GM12878 (cell line): ENCODE measurements around the gene DAGLA. TPM values are rescaled to one million over a fixed set of nuclear protein-coding genes. Genes with fewer than 3 reads are reported as not detected.

Experiments used
- ATAC-seq: fragments of 200-7000 bp; cut with Tn5 transposase; 3 replicates; pipeline ENCODE4 v1.9.1; 2020; ENCODE audit warnings: mild to moderate bottlenecking, moderate library complexity
- BruUV-seq: library from RNA; stranded (reverse); fragments of 400-500 nt; replicated peaks from 2 replicates; lab custom pipeline; 2021; lab: Mats Ljungman, UMichigan
- CTCF ChIA-PET: fragments of 300-600 bp; sonication (Branson Sonifier 250); formaldehyde crosslinking; extraction: SDS; loops from one replicate; lab custom pipeline; 2021; ENCODE audit warnings: inconsistent platforms; lab: Yijun Ruan, JAX
- POLR2A ChIA-PET: fragments of 350-600 bp; formaldehyde crosslinking; extraction: SDS; loops from one replicate; lab custom pipeline; 2021; ENCODE audit warnings: inconsistent platforms; lab: Charles Lee
- RAD21 ChIA-PET: fragments of 300-600 bp; sonication (Branson Sonifier 250); formaldehyde crosslinking; loops from one replicate; lab custom pipeline; 2023; ENCODE audit warnings: antibody characterized with exemption; ENCODE audit not compliant: unreplicated experiment; lab: Charles Lee
- SMC1A ChIA-PET: fragments of 300-600 bp; sonication (Branson Sonifier 250); formaldehyde crosslinking; loops from one replicate; lab custom pipeline; 2023; ENCODE audit not compliant: unreplicated experiment, uncharacterized antibody; lab: Charles Lee
- DNase-seq: peaks from one replicate; pipeline ENCODE4 v3.0.0-alpha.2; 2011; ENCODE audit warnings: low read depth, low spot score
- FAIRE-seq: peaks from 3 replicates; lab custom pipeline; 2011; peaks lifted over from hg19 to GRCh38; lab: Jason Lieb, UNC
- H2AFZ ChIP-seq: 2 replicates; pipeline ENCODE4 v1.6.0; 2011; ENCODE audit warnings: low read depth, low read length, control low read depth; ENCODE audit not compliant: control insufficient read depth
- H3K27ac ChIP-seq: 2 replicates; pipeline ENCODE4 v1.5.1; 2011; ENCODE audit warnings: control low read depth; ENCODE audit not compliant: control insufficient read depth, insufficient read depth
- H3K27me3 ChIP-seq, 2 experiments: replicated peaks in 1 of 2; 2 replicates each; pipeline versions ENCODE4 v1.6.0 to v1.6.1; 2011; ENCODE audit warnings: low read length in 1 of 2; ENCODE audit not compliant: control insufficient read depth in 2 of 2, insufficient read depth in 2 of 2
- H3K36me3 ChIP-seq, 2 experiments: 2 replicates each; pipeline ENCODE4 v1.5.1; 2011; ENCODE audit warnings: low read length in 1 of 2; ENCODE audit not compliant: control insufficient read depth in 2 of 2, insufficient read depth in 2 of 2
- H3K4me1 ChIP-seq: 2 replicates; pipeline ENCODE4 v1.6.1; 2011; ENCODE audit warnings: mild to moderate bottlenecking, low read length, moderate library complexity, mixed read lengths; ENCODE audit not compliant: control insufficient read depth, insufficient read depth
- H3K4me2 ChIP-seq: 2 replicates; pipeline ENCODE4 v1.6.0; 2011; ENCODE audit warnings: control low read depth; ENCODE audit not compliant: control insufficient read depth, insufficient read depth
- H3K4me3 ChIP-seq: fragments of 200-600 bp; sonication (generic); 2 replicates; pipeline ENCODE4 v1.5.1; 2016
- H3K79me2 ChIP-seq: 2 replicates; pipeline ENCODE4 v1.6.0; 2011; ENCODE audit warnings: low read length; ENCODE audit not compliant: control insufficient read depth, insufficient read depth
- H3K9ac ChIP-seq: 2 replicates; pipeline ENCODE4 v1.8.0; 2011; ENCODE audit warnings: low read length, control low read depth, mixed read lengths; ENCODE audit not compliant: control insufficient read depth, insufficient read depth
- H3K9me3 ChIP-seq: replicated peaks from 3 replicates; pipeline ENCODE4 v1.5.1; 2011; ENCODE audit warnings: mild to moderate bottlenecking, low read length; ENCODE audit not compliant: control insufficient read depth, insufficient read depth
- H4K20me1 ChIP-seq: 2 replicates; pipeline ENCODE4 v1.6.0; 2011; ENCODE audit not compliant: control insufficient read depth, insufficient read depth
- CHD2 ChIP-seq: IDR thresholded peaks from 2 replicates; pipeline ENCODE4 v1.6.1; 2011; ENCODE audit warnings: low read depth, low read length, improper control_type of control experiment, borderline replicate concordance
- CREM ChIP-seq: IDR thresholded peaks from 2 replicates; pipeline ENCODE4 v1.6.1; 2014; ENCODE audit warnings: antibody characterized with exemption, low read depth
- CUX1 ChIP-seq: IDR thresholded peaks from 2 replicates; pipeline ENCODE4 v1.6.1; 2012; ENCODE audit warnings: improper control_type of control experiment, low read depth, low read length; ENCODE audit not compliant: insufficient replicate concordance
- KLF5 ChIP-seq: fragments of 450-650 bp; IDR thresholded peaks from 2 replicates; pipeline ENCODE4 v1.6.1; 2014; ENCODE audit warnings: mild to moderate bottlenecking; ENCODE audit not compliant: partially characterized antibody
- MXI1 ChIP-seq: fragments of 150-350 bp; IDR thresholded peaks from 2 replicates; pipeline ENCODE4 v1.6.1; 2011; ENCODE audit warnings: low read depth, mild to moderate bottlenecking, inconsistent platforms, low read length, improper control_type of control experiment
- POLR2A ChIP-seq: IDR thresholded peaks from 2 replicates; pipeline ENCODE4 v1.6.1; 2011; ENCODE audit warnings: low read depth, mild to moderate bottlenecking, low read length
- PRDM15 ChIP-seq: fragments of 450-650 bp; formaldehyde crosslinking; IDR thresholded peaks from 2 replicates; pipeline ENCODE4 v1.4.0; 2020; ENCODE audit warnings: mild to moderate bottlenecking, moderate library complexity
- RB1 ChIP-seq: fragments of 450-650 bp; formaldehyde crosslinking; IDR thresholded peaks from 2 replicates; pipeline ENCODE4 v1.6.1; 2017; ENCODE audit warnings: mild to moderate bottlenecking, borderline replicate concordance
- RBBP5 ChIP-seq: fragments of 200-600 bp; sonication (generic); conservative IDR thresholded peaks from 2 replicates; pipeline ENCODE4 v1.6.1; 2016
- SREBF2 ChIP-seq: IDR thresholded peaks from 2 replicates; pipeline ENCODE4 v1.6.1; 2012; ENCODE audit warnings: mild to moderate bottlenecking, low read length
- TCF7 ChIP-seq: IDR thresholded peaks from 2 replicates; pipeline ENCODE4 v1.6.1; 2014; ENCODE audit warnings: antibody characterized with exemption, borderline replicate concordance
- ZNF384 ChIP-seq: IDR thresholded peaks from 2 replicates; pipeline ENCODE4 v1.6.1; 2012; ENCODE audit warnings: low read depth, mild to moderate bottlenecking, low read length, improper control_type of control experiment, borderline replicate concordance
- WGBS: methylation state at CpG from one replicate; pipeline ENCODE4 v1.1.6; 2016; ENCODE audit warnings: low lambda C conversion rate; ENCODE audit not compliant: insufficient replicate concordance, insufficient coverage; ENCODE audit errors: missing lambda C conversion rate; 5-methylcytosine and 5-hydroxymethylcytosine counted together
- in situ Hi-C: fragments of 300-500 bp; cut with MboI; formaldehyde crosslinking; loops from 9 replicates; pipeline ENCODE4 v1.14.3; 2018; ENCODE audit warnings: mixed read lengths
- intact Hi-C: fragments of 100-400 bp; cut with micrococcal nuclease; formaldehyde crosslinking; loops from one replicate; pipeline ENCODE4 v1.14.2; 2022; ENCODE audit not compliant: unreplicated experiment
- polyA plus RNA-seq, 11 experiments: library from polyadenylated mRNA; depleted of rRNA in 4 of 11; unstranded in 6 of 11; stranded (reverse) in 5 of 11; fragments of >200 nt; fragmentation: Nextera tagmentation in 4 of 11; fragmentation: Illumina TruSeq in 1 of 11; extraction: Ambion mirVana in 4 of 11; extraction: Trizol in 1 of 11; gene quantifications; 1 replicate in 1 of 11; 2 replicates in 10 of 11; pipeline versions ENCODE4 v1.2.1 to v1.2.3, GENCODE V29; 2011 to 2016; ENCODE audit warnings: inconsistent platforms in 2 of 11, missing spikeins in 2 of 11, low read depth in 1 of 11
- total RNA-seq, 4 experiments: library from RNA; depleted of rRNA in 3 of 4; stranded (reverse); fragments of >200 nt in 3 of 4; fragmentation: Illumina TruSeq in 1 of 4; extraction: Trizol in 1 of 4; gene quantifications; 2 replicates each; pipeline versions ENCODE4 v1.2.1 to v1.2.3, GENCODE V29; 2013 to 2021
- TF ChIP-seq, protein P1 (sequence below): IDR thresholded peaks from 2 replicates; pipeline ENCODE4 v1.6.1; 2012; ENCODE audit warnings: low read depth, low read length, improper control_type of control experiment

The DAGLA gene
- total and polyA plus RNA-seq, 10 of the 15 experiments (the other 5 are each of a cell fraction or from before 2014, with no cell fraction given) = 0.05 TPM; not detected in 9

DNA sequence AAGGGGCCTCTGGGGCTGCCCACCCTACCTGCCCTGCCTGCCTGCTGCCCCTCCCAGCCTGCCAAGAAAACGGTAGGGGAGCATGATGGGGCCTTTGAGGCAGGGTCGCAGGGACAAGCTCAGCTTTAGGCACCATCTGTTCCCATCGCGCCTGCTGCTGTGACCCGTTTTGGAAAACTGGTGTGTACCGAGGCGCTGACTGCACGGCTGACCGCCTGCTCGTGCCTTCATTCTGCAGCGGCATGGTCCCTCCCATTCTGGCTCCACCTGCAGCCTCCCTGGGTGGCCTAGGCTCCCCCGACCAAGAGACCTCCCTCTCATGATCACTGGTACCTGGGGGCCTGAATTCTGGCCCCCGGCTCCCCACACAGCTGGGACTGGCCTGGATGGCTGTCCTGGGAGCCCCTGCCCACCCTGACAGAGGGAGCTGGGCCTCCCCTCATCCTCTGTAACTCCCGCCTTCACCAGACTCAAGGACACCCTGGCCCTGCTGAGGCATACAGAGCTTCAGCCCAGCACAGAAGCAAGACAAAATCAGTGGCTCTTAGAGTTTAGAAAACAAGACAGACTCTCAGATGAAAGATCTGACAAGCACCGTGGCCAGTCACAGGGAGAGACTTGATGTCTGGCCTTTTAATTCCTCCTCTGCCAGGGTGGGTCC is 65.7 kb downstream of the DAGLA start:
- Histone ChIP-seq H3K4me3 (no peak overlapping the region), H4K20me1 (no peaks in the 10 kb centered on the region), H3K27ac (no peak overlapping the region), H3K4me1 (no peaks in the 10 kb centered on the region; the same call in 1 of the 2 replicates), H3K79me2 (no peaks in the 10 kb centered on the region), H3K9me3 (no peaks in the 10 kb centered on the region), H3K4me2 (no peak overlapping the region), H3K36me3 (no peaks in the 10 kb centered on the region), H2AFZ (no peak overlapping the region), H3K27me3 (peaks cover 0 to 4% of the 10 kb centered on the region in 2 experiments; a peak in 1 of 4 replicates), H3K9ac (no peak overlapping the region)
- ATAC-seq = no peak
- CTCF ChIA-PET = interaction anchor here (0.9 to 7.0 kb wide), 8 partner anchors 9 to 336 kb away, joined by 3 to 200 read pairs (median 25); partner anchors contain the start of genes FEN1 and TMEM258
- in situ Hi-C loops (loop anchor here (5.0 kb wide), 1 partner anchor 36 kb away; no protein-coding TSS in a partner anchor), intact Hi-C loops (loop anchor here (5.0 kb wide), 1 partner anchor 361 kb away; no protein-coding TSS in a partner anchor)
- no peak for DNase-seq
- 31% methylated on average over 15 of the region's 15 CpGs for WGBS
- BruUV-seq = no TSS peak
- FAIRE-seq = no peak
- POLR2A ChIA-PET = interaction anchor here (1.1 kb wide), 1 partner anchor 46 kb away, joined by 3 read pairs; no protein-coding TSS in a partner anchor
- SMC1A ChIA-PET = interaction anchor here (1.2 to 6.5 kb wide), 2 partner anchors 44 to 336 kb away, joined by 4 to 91 read pairs; partner anchors contain the start of genes FEN1 and TMEM258
- RAD21 ChIA-PET = interaction anchor here (2.2 to 2.4 kb wide), 2 partner anchors 42 kb away, joined by 7 to 26 read pairs; no protein-coding TSS in a partner anchor
- TF ChIP-seq MXI1 (no peak), KLF5 (no peak), CHD2 (no peak), TCF7 (no peak), RBBP5 (no peak), POLR2A (no peak), SREBF2 (no peak), CREM (no peak), RB1 (no peak), ZNF384 (no peak), CUX1 (no peak), PRDM15 (CRISPR knock-in tag) (no peak)
- TF ChIP-seq, protein P1, sequence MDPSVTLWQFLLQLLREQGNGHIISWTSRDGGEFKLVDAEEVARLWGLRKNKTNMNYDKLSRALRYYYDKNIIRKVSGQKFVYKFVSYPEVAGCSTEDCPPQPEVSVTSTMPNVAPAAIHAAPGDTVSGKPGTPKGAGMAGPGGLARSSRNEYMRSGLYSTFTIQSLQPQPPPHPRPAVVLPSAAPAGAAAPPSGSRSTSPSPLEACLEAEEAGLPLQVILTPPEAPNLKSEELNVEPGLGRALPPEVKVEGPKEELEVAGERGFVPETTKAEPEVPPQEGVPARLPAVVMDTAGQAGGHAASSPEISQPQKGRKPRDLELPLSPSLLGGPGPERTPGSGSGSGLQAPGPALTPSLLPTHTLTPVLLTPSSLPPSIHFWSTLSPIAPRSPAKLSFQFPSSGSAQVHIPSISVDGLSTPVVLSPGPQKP = no peak
